NCI-H128 (cell line): Measurements from ENCODE around the gene SLC6A17.

Experiments used
- DNase-seq: peaks from one replicate; lab custom pipeline; 2025; ENCODE audit not compliant: unreplicated experiment; lab: John Stamatoyannopoulos, UW

The SLC6A17 gene

DNA sequence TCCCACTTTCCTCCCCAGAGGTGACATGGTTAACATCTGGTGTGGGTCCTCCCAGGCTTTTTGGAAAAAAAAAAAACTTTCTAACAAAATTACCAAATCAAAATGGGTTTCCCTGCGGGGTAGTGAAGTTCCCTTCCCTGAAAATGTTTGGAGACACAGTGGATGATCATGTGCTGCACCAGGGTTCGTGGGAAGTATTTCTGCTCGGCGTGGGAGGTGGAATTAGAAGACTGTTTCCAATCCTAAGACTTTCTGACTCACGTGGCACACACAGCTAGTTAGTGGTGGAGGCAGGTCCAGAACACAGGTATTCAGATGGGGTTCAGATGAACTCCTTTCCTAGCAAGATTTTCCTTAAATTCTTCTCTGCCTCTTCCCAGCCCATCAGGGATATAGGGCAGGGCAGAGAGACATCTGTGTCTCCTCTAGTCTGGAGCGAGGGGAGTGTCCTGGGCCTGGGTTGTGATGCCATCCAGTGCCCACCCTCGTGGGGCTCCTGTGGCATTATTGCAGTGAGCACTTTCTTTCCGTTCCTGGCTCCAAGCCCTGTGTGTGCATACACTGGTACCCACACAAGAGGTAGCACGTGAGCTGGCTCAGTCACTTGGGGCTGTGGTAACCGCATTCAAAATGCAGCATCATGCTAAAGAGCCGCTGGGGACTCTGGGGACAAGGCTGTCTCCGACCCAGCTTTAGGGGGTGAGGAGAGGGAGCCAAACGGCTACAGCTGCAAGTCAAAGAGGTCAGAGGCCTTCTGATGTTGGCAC lies 87.3 kb downstream of the SLC6A17 start:
- no peak for DNase-seq

DNA sequence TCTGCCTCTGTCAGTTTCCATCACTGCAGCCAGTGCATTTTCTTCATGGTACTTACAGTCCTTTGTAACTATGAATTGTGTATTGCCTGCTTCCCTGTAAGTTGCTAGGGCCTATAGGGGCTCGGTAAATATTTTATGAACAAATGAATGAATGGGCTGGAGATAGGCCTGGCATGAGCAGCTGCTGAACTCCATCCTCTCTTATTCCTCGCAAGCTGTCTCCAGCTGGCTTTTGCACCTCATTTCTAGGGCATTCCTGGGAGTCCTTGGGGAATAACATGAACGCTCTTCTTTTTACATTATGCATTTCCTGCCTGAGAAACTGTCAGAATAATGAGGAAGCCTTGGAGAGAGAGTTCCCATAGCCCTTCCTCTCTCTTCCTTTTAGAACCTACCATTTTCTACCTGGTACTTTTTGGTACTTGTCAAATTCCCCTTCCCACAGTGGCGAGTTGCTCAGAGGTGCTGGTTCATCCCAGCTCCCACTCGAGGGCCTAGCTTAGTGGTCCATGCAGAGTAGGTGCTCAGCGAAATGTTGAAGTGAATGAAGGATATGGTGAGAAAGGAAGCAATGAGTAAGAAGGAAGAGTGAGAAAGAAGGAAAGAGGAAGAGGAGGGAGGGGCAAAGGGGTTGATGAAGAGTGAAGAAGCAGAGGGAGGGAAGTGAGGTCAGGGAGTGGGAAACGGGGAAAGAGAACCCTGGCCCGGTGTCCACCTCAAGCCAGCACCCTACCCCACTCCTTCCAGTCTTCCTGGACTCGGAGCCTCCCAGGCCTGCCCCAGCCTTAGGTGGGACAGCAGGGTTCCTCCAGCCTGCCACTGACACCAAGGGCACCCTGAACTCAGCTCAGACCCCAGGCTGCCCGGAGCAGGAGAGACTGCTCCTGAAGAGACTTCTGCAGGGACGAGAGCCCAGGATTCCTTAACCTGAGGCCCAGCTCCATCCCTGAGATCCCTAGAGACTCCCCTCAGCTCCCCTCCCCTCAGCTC lies 89.4 kb downstream of the SLC6A17 start:
- no peak for DNase-seq

DNA sequence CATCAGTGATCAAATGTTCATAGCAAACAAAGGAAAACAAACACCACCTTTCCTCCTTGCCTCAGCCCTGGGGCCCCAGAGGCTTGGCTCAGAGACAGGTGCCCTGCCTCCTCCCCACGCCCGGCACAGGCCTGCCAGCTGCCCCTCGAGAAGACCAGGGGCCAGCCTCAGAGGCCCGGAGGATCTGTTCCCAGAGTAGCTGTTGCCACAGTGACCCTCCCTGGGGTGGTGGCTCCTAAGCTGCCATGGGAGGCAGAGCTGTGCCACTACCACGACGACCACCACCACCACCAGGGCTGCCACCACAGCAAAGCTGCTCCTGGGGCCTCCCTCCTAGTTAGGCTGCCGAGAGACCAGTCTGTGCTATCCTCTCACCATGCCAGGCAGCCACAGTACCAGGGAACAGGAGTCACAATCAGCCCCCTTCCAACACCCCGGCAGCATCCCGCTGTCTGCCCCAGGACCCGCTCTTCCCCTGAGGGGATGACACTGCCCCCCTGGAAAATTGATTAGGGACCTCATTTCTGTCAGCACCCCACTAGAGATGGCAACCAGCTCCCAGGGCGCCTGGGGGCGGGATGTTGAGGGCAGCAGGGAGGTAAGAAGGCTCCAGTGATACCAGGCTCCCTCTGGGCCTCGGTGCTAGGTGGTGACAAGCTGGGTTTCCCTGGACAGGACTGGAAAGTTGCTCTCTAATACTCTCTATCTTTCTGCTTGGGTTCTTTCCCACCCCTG lies 90.3 kb downstream of the SLC6A17 start:
- DNase-seq: no peak

DNA sequence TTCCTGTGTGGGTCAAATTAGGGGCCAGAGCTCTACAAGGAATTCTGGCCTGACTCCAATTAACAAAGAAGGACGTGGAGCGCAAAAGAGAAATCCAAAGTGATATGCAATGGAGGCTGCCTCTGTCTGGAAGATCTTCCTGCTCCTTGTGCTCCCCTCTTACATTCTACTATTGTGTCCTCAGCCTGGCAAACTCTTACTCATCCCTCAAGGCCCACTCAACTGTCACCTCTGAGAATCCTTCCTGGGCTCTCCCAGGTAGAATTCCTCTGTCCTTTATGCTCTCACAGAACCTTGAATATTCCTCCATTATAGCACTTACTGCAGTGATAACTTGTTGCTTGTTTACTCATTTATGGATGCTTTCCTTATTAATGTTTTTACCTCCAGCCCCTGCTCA lies 91.2 kb downstream of the SLC6A17 start:
- no peak for DNase-seq

DNA sequence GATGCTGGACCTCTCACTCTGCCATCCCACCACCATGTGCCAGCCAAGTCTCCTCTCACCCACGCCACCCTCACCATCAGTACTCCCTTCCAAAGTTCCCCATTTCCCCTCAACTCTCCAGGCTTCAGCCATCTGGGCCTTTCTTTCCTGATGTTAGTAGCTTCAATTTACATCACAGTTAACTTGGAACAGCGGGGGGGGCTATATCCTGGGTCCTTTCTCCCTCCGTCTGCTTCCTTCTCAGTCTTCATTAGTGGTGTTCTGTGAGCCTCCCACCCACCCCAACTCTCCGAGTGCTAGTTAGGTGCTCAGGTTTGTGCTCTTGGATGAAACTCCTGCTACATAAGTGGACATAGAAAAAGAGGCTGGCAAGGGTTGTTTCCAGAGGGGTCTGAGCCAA lies 91.8 kb downstream of the SLC6A17 start:
- no peak for DNase-seq

DNA sequence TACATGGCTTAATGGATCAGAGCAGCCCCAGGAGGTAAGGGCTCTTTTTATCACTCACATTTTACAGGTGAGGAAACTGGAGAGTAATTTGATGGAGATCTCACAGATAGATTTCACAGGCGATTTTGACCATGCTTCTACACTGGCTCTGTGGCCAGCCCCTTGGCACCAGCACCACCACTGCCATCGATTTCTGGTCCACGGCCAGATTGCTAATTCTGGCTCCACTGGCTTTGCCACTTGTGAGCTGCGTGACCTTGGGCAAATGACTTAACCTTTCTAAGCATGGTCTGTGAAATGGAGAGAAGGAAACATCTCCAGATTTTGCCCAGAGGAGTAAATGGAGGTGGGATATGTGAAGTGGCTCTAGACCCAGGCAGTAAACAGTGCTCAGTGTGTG lies 92.4 kb downstream of the SLC6A17 start:
- no peak for DNase-seq

DNA sequence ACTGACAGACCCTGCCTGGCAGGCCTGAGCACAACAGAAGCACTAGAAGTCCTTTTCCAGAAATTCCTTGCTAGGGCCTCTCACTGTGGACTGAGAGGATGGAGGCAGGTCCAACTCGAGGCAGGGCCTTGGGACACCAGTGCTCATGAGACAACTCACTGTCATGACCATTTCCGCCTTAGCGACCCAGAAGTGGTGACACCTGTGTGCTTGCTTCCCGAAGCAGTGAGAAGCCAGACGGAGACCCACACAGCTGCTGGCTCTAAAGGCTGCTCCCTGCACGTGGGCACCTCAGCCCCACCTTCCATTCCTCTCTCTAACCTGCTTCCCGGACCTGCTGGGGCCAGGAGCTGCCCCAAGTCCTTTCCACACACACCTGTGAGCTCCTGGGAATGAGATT lies 92.9 kb downstream of the SLC6A17 start:
- no peak for DNase-seq

DNA sequence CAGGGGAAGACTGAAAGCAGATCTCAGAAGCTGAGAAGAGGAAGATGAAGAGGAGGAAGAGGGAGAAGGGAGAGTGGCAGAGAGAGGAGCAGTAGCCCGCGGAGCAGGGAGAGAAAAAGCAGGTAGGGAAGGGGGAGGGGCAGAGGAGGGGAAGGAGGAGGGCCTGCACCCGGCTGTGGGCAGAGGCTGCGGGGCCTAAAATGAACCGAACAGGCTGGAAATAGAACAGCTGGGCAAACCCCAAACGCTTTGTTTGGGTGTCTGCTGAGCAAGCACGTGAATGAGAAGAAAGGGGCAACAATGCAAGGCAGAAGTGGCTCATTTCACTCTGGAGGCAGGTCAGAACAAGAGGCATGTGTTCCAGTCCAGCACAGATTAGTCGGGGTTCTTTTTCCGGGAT lies 93.3 kb downstream of the SLC6A17 start:
- no peak for DNase-seq

DNA sequence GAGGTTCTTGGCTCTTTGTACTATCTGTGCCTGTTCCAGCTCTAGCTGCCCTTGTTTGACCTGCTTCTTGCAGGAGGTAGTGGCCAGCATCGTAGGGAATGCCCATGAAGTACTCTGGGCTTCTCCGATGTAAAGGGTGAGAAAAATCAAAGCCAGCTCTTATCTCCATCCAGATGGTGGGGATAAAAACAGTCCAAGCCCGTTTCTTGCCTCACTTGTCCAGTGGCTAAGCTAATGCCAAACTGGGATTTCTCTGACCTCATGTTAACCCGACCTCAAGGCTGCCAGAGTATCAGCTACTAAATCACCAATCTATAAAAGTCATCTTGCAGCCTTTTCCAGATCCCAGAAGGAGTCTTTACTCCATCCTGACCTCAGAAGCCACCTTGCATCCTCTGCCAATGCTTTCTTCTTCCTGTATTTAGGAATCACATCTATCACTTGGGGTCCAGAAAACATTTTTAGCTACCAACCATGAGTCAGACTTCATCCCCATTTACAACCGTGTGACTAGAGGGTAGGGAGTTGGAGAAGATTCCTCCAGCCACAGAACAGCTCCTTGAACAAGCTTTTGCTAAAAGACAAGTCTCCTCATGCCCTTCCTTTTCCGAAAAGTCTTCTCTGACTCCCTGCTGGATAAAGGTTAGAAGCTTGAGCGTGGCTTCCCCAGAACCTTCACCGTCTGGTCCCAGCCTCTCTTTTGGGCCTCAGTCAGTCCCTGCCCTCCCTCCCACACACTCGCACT lies 95.8 kb downstream of the SLC6A17 start:
- DNase-seq: no peak

DNA sequence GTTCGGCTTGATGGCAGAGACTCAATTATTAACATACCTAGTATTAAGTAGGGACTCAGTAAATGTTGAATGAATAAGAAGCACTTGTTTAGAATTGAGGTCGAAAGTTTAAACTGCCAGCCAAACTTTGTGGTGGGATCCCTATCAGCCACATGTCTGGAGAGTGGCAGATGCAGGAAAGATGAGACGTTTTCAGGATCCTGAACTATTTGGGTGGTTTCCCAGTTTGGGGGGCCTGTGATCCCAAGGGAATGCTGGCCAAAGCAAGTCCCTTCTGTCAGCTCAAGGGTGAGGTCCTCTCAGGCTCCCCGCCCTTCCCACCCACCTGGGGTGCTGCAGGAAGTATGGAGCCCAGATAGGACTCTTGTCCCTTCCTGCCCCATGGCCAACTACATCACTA lies 98.5 kb downstream of the SLC6A17 start:
- no peak for DNase-seq

DNA sequence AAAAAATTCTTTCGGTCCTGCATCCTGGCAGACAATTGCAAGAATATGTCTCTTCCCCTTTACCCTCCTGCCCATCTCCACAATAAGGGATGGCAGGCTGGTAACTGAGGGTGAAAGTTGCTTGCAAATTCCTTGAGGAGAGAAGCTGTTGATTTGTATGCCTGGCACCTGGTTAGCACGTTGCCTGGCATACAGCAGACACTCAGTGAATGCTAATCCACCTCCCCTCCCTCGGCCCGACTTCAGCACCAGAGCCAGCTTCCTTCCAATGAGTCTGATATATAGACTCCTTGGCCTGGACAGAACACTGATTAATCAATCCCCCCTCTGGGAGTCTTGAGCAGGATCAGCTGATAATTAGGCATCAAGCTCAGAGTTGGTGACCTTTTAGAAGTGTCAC lies 99.0 kb downstream of the SLC6A17 start:
- no peak for DNase-seq

DNA sequence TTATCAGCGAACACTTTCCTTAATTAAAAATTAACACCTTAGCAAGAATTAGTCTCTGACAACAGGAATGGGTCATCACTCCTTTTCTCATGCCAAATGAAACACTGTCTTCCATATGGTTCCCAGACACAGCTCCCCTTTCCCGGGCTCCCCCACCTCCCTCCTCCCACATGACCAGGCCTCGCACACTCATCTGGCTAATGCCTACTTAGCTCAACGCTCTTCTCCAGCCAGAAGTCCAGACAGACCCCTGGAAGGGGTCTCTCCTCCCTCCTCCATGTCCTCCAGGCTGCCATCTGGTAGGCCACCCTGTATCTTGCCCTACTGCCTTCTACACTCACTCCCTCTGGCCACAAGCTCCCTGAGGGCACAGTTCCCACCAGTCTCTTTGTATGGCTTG lies 99.7 kb downstream of the SLC6A17 start:
- DNase-seq: no peak

DNA sequence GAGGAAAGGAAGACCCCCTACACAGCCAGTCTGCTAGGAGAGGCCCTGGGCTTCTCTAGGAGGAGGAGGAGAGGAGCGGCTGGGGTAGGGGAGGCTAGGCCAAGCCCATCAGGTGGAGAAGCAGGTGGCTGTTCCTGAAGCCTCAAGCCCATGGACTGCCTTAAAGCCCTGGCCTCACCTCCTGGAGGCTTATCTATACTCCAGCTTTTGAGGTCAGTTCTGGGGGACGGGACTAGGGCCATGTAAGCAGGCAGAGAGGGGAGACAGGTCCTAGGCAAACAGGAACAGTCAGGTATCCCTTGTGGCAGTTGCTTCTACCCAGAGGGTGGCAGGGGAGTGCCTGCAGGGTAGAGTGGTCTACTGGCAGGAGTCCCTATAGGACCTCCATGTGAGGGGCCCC lies 100.5 kb downstream of the SLC6A17 start:
- DNase-seq: no peak
